KBM-7 (cell line): ENCODE results near the gene MDGA2.
"Not testable (repeated sequence)": the region's sequence is repeated elsewhere in the genome, so short reads cannot be mapped to it uniquely, and the experiment has no call there.

Source experiments
- DNase-seq: peaks from one replicate; pipeline ENCODE4 v3.0.0-alpha.2; 2015
- in situ Hi-C: fragments of 300-500 bp; cut with MboI; formaldehyde crosslinking; loops from 2 replicates; pipeline ENCODE4 v1.14.3; 2020; ENCODE audit warnings: low sequenced_read_pairs, low pct_unique_long_range_greater_than_20kb, mixed read lengths

The MDGA2 gene

DNA sequence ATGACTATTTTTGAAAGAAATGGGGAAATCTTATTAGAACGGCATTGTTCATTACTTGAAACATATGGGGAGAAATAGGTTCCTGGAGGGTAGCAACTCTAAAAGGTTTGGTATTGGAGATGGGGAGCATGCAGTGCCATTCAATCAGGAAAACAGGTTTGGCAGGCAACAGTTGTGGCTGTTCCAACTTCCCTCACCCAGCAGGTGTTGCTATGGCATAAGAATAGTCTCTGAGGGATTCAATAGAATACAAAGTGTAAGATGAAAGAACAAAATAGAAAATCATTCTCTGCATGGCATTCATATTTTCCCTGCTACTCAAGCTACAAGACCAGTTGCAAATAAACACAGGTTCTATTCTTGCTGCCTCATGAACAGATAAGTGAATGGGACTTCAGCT lies 630.6 kb downstream of the MDGA2 start:
- DNase-seq: no peak

DNA sequence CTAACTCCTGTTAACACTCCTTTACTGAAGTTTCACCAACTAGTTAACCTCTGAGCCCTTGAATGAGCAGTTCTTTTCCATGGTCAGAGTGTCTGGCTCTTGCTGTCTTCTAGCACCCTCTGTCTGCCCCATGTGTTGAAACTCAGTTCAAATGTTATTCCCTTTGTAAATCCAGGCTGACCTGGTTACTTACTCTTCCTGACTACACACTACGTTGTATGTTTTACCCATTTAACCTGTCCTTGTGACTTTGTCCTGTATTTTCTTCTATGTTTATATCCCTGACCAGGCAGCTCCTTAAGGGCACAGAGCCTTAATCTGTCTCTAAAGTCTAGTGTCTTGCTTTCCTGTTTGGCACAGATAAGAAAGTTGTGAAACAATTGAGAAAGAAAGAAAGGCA lies 634.9 kb downstream of the MDGA2 start:
- in situ Hi-C loops: no loop called here
- DNase-seq: no peak

More for the DNA sequence above, 630.6 kb downstream of the MDGA2 start:
- in situ Hi-C loops: no loop called here

DNA sequence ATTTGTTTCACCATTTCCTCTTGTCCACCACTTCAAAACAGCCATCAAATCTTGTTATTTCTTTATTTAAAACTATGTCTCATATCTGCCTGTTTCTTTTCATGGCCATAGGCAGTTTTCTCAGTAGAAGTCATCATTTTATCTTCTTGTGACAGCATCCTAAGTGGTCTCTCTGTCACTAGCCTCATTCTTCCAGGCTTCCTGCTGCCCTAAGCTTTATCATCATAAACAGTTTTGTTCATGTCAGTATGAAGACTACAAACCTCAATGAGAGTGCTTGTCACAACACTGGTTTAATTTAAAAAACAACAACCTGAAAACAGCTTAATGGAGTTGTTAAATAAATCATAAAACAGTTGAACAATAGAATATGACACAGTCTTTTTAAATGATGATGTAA lies 636.1 kb downstream of the MDGA2 start:
- DNase-seq: no peak
- in situ Hi-C loops: no loop called here

DNA sequence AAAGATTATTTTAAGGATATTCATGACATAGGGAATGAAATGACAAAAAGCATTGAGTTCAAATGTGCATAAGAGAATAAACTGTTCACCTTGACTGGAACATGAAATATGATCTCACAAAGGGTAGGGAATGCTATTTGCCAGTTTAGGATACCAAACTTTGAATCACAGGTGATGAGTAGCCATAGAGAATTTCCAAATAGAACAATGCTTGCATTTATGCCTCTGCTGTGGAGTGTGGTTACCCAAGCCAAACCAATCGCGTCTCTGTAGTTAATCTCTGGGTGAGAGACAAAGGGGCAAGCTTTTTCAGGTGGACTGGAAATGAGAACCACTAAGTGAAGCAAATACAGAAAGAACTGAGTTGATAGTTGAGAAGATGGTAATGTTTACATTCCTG lies 652.7 kb downstream of the MDGA2 start:
- in situ Hi-C loops: no loop called here

DNA sequence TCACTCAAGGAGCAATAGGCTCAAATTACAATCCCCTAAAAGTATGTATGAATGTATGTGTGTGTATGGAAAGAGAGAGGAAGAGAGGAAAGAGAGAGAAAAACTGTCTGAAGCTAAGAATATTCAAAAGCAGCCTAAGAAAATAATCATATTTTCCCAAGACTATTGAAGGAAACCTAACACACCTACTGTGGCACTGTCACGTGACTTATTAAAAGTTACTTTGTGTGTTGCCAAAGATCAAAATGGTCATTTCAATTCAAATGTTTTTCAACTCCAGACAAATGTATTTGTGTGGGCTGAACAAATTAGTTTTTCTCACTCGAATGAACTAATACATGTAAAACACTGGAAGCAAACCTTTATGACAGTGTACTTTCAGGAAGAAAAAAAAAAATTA lies 654.9 kb downstream of the MDGA2 start:
- in situ Hi-C loops: no loop called here
- DNase-seq: no peak

More for the DNA sequence above, 652.7 kb downstream of the MDGA2 start:
- no peak for DNase-seq

DNA sequence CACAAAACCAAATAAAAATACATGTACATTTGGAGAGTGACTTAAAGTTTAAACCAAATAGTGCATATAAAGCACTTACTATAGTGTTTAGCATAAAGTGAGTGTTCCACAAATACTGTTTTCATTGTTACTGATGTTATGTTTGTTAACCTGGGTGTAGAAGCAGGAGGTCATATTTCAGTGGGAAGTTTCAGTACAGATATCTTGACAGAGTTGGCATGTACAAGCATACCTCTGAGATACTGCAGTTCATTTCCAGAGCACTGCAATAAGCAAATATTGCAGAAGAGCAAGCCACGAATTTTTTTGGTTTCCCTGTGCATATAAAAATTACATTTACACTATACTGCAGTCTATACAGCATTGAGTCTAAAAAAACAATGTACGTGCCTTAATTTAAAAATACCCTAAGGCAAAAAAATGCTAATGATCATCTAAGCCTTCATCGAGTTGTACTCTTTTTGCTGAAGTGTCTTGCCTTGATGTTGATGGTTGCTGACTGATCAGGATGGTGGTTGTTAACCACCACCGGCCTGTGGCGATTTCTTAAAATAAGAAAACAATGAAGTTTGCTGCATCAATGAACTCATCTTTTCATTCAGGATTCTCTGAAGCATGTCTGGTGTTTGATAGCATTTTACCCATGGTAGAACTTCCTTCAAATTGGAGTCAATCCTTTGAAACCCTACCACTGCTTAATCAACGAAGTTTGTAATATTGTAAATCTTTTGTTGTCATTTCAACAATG lies 662.7 kb downstream of the MDGA2 start:
- in situ Hi-C loops: no loop called here
- DNase-seq: no peak

DNA sequence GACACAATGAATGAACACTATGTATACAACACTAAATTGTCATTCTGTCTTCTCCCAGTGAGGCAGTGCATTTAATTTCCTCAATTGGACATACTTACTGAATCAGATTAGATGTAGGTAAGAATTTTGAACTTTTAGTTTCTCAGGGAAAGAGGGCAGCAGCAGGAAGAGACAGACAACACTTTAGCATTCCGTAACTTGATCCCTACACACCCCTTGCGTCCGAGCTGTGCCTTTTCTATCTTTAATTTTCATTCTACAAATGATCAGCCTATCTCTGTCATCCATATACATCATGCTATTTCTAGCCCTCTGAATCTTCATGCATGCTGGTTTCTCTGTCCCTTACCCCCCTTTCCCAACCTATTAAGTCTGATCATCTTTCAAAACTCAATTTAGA lies 665.8 kb downstream of the MDGA2 start:
- in situ Hi-C loops: no loop called here

DNA sequence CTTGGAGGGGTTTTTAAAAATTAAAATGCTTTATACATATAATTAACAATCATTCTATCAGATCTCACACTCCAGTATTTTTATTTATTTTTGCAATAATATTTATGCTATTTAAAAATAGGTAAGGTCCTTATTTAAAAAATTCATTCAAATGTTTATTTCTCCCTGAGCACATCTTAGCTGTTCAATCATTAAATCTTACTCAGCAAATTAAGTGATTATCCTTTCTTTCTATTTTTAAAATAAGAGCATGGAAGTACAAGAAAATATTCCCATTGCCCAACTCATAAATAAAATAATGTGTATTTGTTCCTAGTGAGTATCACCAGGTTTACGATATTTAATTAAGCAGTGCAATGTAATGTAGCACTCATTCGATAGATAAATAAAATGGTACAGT lies 666.7 kb downstream of the MDGA2 start:
- no peak for DNase-seq
- in situ Hi-C loops: no loop called here

More for the DNA sequence above, 665.8 kb downstream of the MDGA2 start:
- DNase-seq: no peak

DNA sequence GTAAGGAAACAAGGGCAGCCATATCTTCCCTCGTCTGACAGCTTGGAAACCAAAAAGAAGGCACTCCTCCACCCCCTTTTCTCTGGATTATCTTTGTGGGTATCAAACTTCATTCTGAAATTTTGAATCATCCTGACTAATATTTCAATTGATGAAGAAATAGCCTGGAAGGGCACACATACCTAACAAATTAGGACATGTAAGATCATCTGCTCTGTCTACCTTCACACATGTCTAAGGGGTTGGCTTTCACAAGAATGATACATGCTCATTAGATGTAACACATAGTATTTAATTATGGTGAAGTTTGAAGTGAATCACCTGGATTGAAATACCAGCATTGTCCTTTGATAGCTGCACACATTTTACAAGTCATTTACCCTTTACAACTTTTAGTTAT lies 675.7 kb downstream of the MDGA2 start:
- in situ Hi-C loops: no loop called here
- no peak for DNase-seq

DNA sequence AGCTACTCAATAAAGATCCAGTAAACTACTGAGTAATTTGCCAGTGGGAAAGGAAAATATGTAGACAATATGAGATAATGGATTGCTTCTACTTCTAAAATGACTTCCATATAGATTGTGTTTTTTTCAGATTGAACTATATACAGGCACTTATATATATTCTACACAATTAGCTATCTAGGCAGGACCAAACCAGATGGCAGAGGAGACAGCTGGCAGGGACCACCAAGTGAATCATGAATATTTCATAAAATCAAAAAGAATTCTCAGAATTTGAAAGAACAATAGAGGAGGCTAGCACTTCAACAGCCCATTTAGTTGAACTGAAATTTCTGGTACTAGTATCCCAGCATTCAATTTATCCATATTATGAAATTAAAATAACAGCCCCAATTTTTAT lies 685.8 kb downstream of the MDGA2 start:
- in situ Hi-C loops: no loop called here
- DNase-seq: no peak

DNA sequence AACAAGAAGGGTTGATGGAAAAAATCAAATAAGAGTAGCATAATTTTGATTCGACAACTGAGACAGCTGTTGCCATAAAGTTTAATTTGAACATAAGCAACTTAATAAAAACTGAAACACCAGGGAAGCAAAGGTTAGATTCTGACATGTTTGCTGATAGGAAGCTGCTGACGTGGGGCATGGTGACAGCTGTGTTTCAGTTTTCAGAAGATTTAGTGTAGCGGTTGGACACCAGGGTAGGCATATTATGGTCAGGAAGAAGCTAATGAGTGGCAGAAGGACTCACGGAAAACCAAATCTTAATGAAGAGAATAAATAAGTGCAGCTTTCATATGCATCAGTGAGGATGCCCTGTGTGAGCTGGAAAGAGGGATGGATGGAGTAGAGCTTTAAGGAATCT lies 687.1 kb downstream of the MDGA2 start:
- DNase-seq: no peak
- in situ Hi-C loops: no loop called here

DNA sequence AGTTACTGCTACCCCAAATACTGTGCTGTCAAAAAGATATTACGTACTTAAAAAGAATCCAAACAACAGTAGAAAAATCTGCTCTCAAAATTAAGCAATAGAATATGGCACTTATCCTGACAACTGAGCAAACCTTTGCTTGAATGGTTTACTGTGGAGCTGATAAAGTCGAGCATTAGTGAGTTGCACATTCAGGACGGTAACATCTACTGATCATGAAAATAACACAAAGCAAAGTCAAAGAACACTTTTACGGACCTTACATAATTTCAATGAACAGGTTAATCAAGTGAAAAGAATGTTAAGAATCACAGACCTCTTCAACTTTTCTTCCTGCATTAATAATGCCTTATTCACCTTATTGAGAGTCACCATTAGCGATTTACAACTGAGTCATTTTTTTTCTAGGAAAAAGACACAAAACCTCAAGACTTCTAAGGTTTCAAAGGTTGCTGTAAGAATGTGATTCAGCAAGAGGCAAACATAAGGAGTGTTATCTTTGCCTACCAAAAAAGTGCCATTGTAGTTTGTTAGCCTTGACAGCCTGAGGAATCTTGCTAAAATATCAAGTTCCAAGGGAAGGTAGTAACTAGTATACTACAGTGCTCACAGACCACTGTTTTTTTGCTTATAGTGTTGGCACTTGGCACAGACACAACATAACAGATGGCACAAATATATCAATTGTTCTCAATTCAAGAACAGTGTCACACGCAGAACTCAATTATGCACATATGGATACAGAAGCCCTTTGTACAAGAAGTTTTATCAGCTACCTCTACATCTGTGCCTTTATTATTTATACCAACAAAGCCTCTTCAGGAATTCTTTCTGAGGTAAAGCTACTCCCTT lies 689.6 kb downstream of the MDGA2 start:
- in situ Hi-C loops: no loop called here

DNA sequence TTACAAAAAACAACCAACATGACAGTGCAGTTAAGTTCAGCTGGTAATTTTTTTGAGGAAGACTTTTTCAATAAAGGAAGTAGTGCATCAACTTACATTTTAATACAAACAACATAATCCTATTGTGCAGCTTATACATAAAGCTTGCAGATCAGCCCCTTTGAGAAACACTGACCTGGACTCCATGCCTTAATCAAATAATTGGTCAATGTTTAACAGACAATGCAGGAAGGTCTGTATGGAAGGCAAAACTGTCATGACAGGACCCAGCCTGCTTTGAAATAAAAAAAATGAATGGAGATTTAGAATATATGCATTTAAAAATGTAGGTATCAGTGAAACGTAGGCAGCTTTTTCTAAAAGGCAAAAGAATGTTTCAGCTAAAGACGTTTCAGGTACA lies 702.1 kb downstream of the MDGA2 start:
- DNase-seq: no peak

More for the DNA sequence above, 689.6 kb downstream of the MDGA2 start:
- no peak for DNase-seq

DNA sequence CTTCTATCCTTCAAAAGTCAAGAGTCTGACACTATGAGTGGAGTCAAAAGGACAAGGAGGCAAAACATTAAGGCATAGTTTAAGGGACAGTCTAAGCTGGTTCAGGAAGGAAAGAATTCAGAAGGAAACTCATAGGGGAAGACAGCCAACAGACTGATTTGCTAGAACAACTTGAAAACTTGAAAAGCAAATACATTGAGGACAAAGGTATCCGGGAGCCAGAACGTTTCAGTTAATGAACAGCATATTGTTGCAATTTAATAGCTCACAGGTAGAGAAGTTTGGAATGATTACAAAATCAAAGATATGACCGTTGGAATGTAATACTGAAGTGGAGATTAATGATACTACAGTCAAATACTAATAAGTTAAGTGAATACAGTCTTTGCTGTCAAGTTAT lies 711.0 kb downstream of the MDGA2 start:
- no peak for DNase-seq
- in situ Hi-C loops: no loop called here

More for the DNA sequence above, 702.1 kb downstream of the MDGA2 start:
- in situ Hi-C loops: no loop called here

DNA sequence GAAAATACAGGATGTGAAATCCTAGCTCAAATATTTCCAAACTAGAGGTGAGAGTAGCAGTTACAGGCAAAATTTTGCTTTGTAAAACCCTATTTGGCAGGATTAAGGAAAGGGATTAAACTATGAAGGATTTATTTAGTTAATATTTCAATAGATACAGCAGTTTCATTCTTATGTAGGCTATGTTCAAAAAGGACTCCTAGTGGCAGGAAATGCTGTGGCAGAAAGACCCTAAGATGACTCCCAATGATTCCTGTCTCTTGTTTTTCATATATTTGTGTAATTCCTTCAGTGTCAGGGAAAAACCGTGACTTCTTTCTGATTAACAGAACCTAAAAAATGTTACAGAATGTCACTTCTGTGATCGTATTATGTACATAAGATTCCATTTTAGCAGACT lies 724.3 kb downstream of the MDGA2 start:
- in situ Hi-C loops: no loop called here
- DNase-seq: no peak

DNA sequence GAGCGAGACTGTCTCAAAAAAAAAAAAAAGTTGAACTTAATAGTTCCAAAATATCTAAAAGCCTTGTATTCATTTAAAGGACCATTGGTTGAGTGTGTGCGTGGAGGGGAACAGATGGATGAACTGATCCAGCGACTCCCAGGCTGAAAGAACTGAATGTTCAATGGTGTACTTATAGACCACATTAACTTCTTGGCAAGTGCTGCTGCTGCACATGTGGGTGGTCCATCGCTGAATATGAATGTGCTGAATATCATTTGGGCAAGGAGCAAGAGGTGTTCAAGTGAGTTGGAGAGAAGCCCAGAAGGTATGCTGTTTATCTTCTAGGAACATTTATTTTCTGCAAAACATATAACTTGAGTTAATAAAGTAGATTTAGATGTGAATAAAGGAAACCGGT lies 734.8 kb downstream of the MDGA2 start:
- in situ Hi-C loops: no loop called here
- DNase-seq: no peak

DNA sequence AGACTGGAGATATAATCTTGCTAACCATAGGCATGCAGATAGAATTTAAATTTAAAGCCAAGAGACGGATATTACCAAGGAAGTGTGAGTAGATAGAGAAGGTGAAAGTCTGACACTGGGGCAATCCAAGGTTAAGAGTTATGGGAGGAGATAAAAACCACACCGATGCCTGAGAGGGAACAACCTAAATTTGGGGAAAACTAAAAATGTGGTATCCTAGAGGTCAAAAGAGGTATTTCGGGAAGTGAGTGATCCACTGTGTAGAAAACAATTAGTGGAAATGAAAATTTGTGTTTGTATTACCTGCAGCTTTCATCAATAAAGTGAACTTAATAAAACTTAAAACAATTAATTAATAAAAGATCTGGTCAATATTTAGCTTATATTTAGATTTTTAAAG lies 754.9 kb downstream of the MDGA2 start:
- in situ Hi-C loops: no loop called here
- DNase-seq: no peak

DNA sequence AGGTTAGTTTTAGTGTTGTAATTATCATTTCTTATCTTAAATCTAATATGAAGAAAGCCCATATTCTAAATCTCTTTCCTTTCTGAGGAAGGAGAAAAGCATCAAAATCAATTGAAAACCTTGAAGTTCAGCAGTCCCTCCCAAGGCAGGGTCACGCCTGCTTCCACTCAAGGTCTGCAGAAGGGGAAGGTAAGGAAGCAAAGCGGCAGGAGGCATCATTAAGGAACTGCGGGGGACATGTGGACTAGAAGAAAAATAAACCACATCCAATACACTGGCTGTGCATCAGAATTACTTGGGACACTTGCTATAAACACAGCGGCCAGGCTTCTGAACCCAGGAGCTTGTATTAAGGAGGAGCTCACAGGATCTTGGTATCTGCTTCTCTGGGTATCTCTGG lies 759.9 kb downstream of the MDGA2 start:
- in situ Hi-C loops, DNase-seq: not testable (repeated sequence)

DNA sequence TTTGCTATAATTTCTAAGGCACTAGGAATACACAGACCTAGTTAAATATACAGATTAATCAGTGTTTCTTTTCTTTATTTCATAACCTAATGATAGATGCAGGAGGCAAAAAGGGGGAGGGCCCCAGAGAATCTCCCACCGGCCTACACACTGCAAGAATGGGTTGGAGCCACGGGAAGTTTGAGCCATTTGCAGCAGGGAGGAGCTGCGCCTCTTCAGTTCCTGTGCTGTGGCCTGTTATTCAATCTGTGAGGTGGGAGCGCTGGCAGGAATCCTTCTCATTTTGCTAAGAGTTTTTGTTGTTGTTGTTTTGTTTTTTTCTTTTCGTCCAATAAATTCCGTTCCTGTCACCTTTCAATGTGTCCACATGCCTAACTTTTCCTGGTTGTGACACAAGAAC lies 772.6 kb downstream of the MDGA2 start:
- in situ Hi-C loops: no loop called here
- DNase-seq: no peak

DNA sequence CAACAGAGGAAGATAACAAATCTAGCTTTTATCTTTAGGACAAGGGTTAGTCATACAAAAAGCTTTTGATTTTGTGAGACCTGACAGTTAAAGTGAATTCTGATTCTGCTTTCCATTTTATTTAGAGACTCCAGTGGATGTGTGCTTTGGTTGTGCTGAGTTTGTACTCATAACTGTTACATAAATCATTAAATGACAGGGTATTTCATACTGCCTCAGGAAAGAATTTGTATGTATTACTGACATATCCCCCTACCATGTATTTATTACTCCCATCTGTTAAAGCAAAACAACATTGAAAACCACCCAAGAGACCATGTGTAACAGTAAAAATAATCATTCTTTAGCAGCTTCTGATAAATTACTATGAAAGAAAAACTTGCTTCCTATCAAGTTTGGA lies 780.9 kb downstream of the MDGA2 start:
- in situ Hi-C loops: no loop called here
- no peak for DNase-seq

DNA sequence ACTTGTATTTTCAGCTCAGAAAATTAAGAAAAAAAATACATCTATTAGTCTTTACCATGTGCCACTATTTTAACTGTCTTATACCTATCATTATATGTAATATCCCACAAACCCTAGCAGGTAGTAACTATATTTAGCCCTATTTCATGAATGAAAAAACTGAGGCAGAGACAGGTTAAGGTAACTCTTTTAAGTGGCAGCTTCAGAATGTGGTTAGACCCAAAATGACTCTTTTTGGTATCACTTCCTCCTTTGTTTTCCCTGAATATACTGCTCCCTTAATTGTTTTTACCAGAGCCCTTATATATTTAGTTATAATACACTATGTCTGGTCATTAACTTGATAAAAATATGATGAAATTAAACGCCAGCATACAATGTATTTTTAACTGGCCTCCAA lies 788.3 kb downstream of the MDGA2 start:
- in situ Hi-C loops: no loop called here
- no peak for DNase-seq
